SK-N-SH treated with all-trans-retinoic acid at 6 μM for 48 hours (cell line): ENCODE results near the gene GPR55.

Experiments
- BACH2 ChIP-seq: fragments of 250-450 bp; sonication (Bioruptor Pico); IDR thresholded peaks from 2 replicates; pipeline ENCODE4 v1.9.0; 2021; ENCODE audit warnings: mild to moderate bottlenecking, borderline replicate concordance
- CSDC2 ChIP-seq: fragments of 250-450 bp; sonication (Bioruptor Pico); IDR thresholded peaks from 2 replicates; pipeline ENCODE4 v1.5.0; 2020; ENCODE audit warnings: mild to moderate bottlenecking, moderate library complexity
- GLIS3 ChIP-seq: fragments of 250-450 bp; sonication (Bioruptor Pico); IDR thresholded peaks from 2 replicates; pipeline ENCODE4 v1.5.0; 2020; ENCODE audit warnings: mild to moderate bottlenecking, moderate library complexity
- PPARA ChIP-seq: fragments of 250-450 bp; sonication (Bioruptor Pico); IDR thresholded peaks from 2 replicates; pipeline ENCODE4 v1.5.0; 2020; ENCODE audit warnings: mild to moderate bottlenecking, borderline replicate concordance
- RARB ChIP-seq: fragments of 250-450 bp; sonication (Bioruptor Pico); IDR thresholded peaks from 2 replicates; pipeline ENCODE4 v1.8.0; 2021; ENCODE audit warnings: mild to moderate bottlenecking, moderate library complexity
- SNAI2 ChIP-seq: fragments of 250-450 bp; sonication (Bioruptor Pico); IDR thresholded peaks from 2 replicates; pipeline ENCODE4 v1.5.0; 2020; ENCODE audit warnings: mild to moderate bottlenecking, moderate library complexity
- ZFP30 ChIP-seq: fragments of 450-650 bp; formaldehyde crosslinking; IDR thresholded peaks from 2 replicates; pipeline ENCODE4 v1.5.0; 2022; ENCODE audit warnings: mild to moderate bottlenecking, moderate library complexity
- ZNF8 ChIP-seq: fragments of 450-650 bp; formaldehyde crosslinking; IDR thresholded peaks from 2 replicates; pipeline ENCODE4 v1.5.0; 2020; ENCODE audit warnings: mild to moderate bottlenecking, moderate library complexity

GRCh38 chr2:230890646-230891045, 34.4 kb downstream of the GPR55 start:
- TF ChIP-seq PPARA, result no peak
- no peak for TF ChIP-seq RARB (CRISPR knock-in tag)
- no peak for TF ChIP-seq GLIS3
- TF ChIP-seq ZFP30 (CRISPR knock-in tag), result no peak
- no peak for TF ChIP-seq ZNF8 (CRISPR knock-in tag)
- no peak for TF ChIP-seq CSDC2 (CRISPR knock-in tag)
- TF ChIP-seq SNAI2 (CRISPR knock-in tag), result no peak
- TF ChIP-seq BACH2 (CRISPR knock-in tag), result no peak
